Measurements from ENCODE around the gene ALG10. TPM values are rescaled to one million over a fixed set of nuclear protein-coding genes. Genes with fewer than 3 reads are reported as not detected.
"Not testable (repeated sequence)": the region's sequence is repeated elsewhere in the genome, so short reads cannot be mapped to it uniquely, and the experiment has no call there.

The ALG10 gene
- total RNA-seq, 3 donors from 2014 or later (not counting 1 experiment from before 2014, with no cell fraction given), result 9.6 to 11.1 (median 9.8) TPM

- Histone ChIP-seq H3K36me3 (ENCODE audit: control insufficient read depth, insufficient read depth, low read length) (no peaks in the 10 kb centered on the region), H3K9me3 (ENCODE audit: control insufficient read depth, insufficient read depth, low read length) (no peaks in the 10 kb centered on the region), H3K4me1 (ENCODE audit: control insufficient read depth, insufficient read depth, low read length) (no peaks in the 10 kb centered on the region), H3K27ac (ENCODE audit: low read length) (no peak overlapping the region), H3K4me3 (ENCODE audit: low read length) (no peak overlapping the region), H3K27me3 (ENCODE audit: control insufficient read depth, insufficient read depth, low read length) (no peaks in the 10 kb centered on the region)
- no peak overlapping the region for H3K27ac Mint-ChIP-seq
- DNase-seq (no peak), ATAC-seq (no peak)
- H3K9me3 Mint-ChIP-seq, result peaks cover 4% of the 10 kb centered on the region in 2 donors
- H3K27me3 Mint-ChIP-seq (ENCODE audit: low read depth in 2 of 2), result peaks cover 0 to 9% of the 10 kb centered on the region in 2 donors
- no peak for TF ChIP-seq CTCF (IDR thresholded peaks at IDR 0.05)
- H3K4me1 Mint-ChIP-seq, result no peaks in the 10 kb centered on the region
- no peaks in the 10 kb centered on the region for H3K36me3 Mint-ChIP-seq
- H3K4me3 Mint-ChIP-seq, result no peak overlapping the region
- intact Hi-C loops (cut with micrococcal nuclease), result no loop called here
- 85% methylated on average over 2 of the region's 3 CpGs for WGBS (ENCODE audit: insufficient coverage)
These were observed 33.4 kb upstream of the ALG10 start for GRCh38 chr12:33988913-33989312.

- H3K27me3 Mint-ChIP-seq (ENCODE audit: low read depth in 2 of 2), result peaks cover 0 to 6% of the 10 kb centered on the region in 2 donors
- no peaks in the 10 kb centered on the region for H3K4me1 Mint-ChIP-seq
- intact Hi-C loops (cut with micrococcal nuclease), result no loop called here
- no peak overlapping the region for H3K27ac ChIP-seq (ENCODE audit: low read length)
- no peak for DNase-seq
- H3K4me3 ChIP-seq (ENCODE audit: low read length), result no peak overlapping the region
- no peaks in the 10 kb centered on the region for H3K36me3 ChIP-seq (ENCODE audit: control insufficient read depth, insufficient read depth, low read length)
- ATAC-seq, result no peak
- no peaks in the 10 kb centered on the region for H3K4me1 ChIP-seq (ENCODE audit: control insufficient read depth, insufficient read depth, low read length)
- WGBS (ENCODE audit: insufficient coverage), result 80% methylated on average over 4 of the region's 4 CpGs
- no peak overlapping the region for H3K4me3 Mint-ChIP-seq
- H3K36me3 Mint-ChIP-seq, result no peaks in the 10 kb centered on the region
- H3K9me3 ChIP-seq (ENCODE audit: control insufficient read depth, insufficient read depth, low read length), result no peaks in the 10 kb centered on the region
- H3K27me3 ChIP-seq (ENCODE audit: control insufficient read depth, insufficient read depth, low read length), result no peaks in the 10 kb centered on the region
- peaks cover 0 to 2% of the 10 kb centered on the region in 2 donors for H3K9me3 Mint-ChIP-seq
- TF ChIP-seq CTCF (IDR thresholded peaks at IDR 0.05), result no peak
- no peak overlapping the region for H3K27ac Mint-ChIP-seq
These were observed 27.2 kb upstream of the ALG10 start for GRCh38 chr12:33994857-33995808.

- H3K27me3 Mint-ChIP-seq (ENCODE audit: low read depth in 2 of 2), result peaks cover 11 to 51% of the 10 kb centered on the region in 2 donors
- ATAC-seq; H3K27me3 ChIP-seq (ENCODE audit: control insufficient read depth, insufficient read depth, low read length); H3K27ac ChIP-seq (ENCODE audit: low read length); DNase-seq; H3K36me3 Mint-ChIP-seq; H3K27ac Mint-ChIP-seq; H3K4me3 ChIP-seq (ENCODE audit: low read length); H3K9me3 ChIP-seq (ENCODE audit: control insufficient read depth, insufficient read depth, low read length); H3K4me3 Mint-ChIP-seq; H3K36me3 ChIP-seq (ENCODE audit: control insufficient read depth, insufficient read depth, low read length); intact Hi-C loops (cut with micrococcal nuclease); H3K9me3 Mint-ChIP-seq; H3K4me1 Mint-ChIP-seq; H3K4me1 ChIP-seq (ENCODE audit: control insufficient read depth, insufficient read depth, low read length): not testable (repeated sequence)
These were observed 13.5 kb upstream of the ALG10 start for GRCh38 chr12:34008835-34009234.

DNA sequence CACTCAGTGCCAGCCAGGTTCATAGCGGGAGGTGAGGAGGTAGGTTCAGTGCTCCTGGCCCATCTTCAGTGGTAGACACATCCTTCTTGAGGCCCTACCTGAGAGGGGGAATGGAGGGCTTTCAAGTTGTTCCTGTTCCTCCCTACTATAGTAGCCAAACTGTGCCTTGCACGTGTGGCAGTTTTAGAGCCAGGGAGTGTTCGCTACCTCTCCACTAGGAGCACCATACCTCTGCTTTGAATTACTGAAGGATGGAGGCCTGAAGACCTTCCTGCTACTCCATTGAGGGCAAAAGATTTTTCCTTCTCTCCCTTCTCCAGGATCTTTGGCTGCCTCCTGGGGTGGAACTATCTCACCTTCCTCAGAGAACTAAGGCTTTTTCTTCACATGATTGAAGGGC is 5.9 kb upstream of the ALG10 start:
- Mint-ChIP-seq H3K27ac (no peak overlapping the region), H3K27me3 (ENCODE audit: low read depth in 2 of 2) (peaks cover 15 to 35% of the 10 kb centered on the region in 2 donors), H3K36me3 (no peaks in the 10 kb centered on the region), H3K4me3 (no peak overlapping the region), H3K4me1 (peaks cover 0 to under 1% of the 10 kb centered on the region in 2 donors), H3K9me3 (no peaks in the 10 kb centered on the region)
- Histone ChIP-seq H3K4me3 (ENCODE audit: low read length) (no peak overlapping the region), H3K36me3 (ENCODE audit: control insufficient read depth, insufficient read depth, low read length) (no peaks in the 10 kb centered on the region), H3K9me3 (ENCODE audit: control insufficient read depth, insufficient read depth, low read length) (no peaks in the 10 kb centered on the region), H3K27me3 (ENCODE audit: control insufficient read depth, insufficient read depth, low read length) (peaks cover 2% of the 10 kb centered on the region), H3K4me1 (ENCODE audit: control insufficient read depth, insufficient read depth, low read length) (no peaks in the 10 kb centered on the region), H3K27ac (ENCODE audit: low read length) (no peak overlapping the region)
- no peak for TF ChIP-seq CTCF (IDR thresholded peaks at IDR 0.05)
- WGBS (ENCODE audit: insufficient coverage), result 91% methylated on average over 2 of the region's 3 CpGs
- ATAC-seq, result no peak
- no peak for DNase-seq
- intact Hi-C loops (cut with micrococcal nuclease), result no loop called here

Data from natural killer cell (primary cell).